ENCODE results near the gene PRDM16.

Gene PRDM16

DNA sequence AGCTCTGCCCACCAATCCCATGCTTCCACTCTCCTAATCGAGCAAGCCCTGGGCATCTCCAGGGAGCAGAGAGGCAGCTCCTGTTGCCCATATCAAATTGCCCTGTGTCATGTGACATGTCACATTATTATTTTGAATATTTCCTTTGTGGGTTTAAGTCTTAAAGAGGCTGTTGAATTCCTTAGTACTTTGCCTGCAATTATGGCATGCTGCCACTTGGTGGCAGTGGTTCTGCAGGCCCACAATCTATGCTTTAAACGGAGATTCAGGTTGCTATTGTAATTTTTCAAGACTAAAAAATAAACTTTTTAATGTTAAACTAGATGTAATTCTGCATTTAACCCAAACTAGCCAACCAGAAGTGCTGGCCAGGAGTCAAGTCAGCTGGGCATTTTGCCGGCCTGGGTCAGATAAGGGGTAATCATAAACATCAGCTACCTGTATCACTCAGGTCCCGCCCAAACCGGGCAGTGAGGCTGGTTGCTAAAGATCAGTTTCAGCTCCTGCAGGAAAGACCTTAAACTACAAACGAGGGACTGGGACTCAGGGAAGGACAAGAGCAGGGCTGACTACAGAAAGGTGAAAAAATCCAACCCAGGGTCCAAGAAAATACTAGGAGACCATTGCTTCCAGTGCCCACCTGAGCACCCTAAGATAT is 348.2 kb downstream of the PRDM16 start:
- no peak for DNase-seq (ENCODE audit: low read depth)

DNA sequence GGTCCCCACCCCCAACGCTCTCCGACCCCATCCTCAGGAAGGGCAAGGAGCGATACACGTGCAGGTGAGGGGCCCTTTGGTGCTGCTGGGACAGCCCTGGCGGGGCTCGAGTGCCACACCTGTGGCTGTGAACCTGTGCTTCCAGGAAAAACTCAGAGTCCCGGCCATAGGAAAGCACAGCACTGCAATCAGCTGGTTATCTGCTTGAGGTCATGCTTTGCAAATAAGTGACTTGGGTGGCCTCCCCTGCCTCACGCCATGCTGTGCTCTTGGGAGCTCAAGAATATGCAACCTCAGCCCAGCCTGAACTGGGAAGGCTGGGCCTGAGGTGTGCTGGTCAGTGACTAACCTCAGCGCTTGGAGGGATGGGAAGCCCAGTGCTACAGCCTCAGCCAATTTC is 348.9 kb downstream of the PRDM16 start:
- DNase-seq (ENCODE audit: low read depth), result no peak

DNA sequence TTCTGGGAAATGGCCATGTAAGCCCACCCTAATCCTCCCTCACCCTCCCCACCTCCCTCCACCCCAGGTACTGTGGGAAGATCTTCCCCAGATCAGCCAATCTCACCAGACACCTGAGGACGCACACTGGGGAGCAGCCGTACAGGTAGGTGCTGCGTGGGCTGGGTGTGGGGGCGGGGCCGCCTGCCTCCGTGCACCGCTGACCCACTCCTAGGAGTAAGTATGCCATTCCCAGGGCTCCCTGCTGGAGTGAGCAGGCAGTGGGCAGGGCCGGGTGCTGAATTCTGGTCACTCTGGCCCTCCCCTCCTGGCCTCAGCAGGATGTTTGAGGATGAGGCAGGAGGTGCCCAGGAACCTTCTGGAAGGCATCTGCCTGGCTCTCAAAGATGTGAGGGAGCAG is 349.6 kb downstream of the PRDM16 start:
- no peak for DNase-seq (ENCODE audit: low read depth)

DNA sequence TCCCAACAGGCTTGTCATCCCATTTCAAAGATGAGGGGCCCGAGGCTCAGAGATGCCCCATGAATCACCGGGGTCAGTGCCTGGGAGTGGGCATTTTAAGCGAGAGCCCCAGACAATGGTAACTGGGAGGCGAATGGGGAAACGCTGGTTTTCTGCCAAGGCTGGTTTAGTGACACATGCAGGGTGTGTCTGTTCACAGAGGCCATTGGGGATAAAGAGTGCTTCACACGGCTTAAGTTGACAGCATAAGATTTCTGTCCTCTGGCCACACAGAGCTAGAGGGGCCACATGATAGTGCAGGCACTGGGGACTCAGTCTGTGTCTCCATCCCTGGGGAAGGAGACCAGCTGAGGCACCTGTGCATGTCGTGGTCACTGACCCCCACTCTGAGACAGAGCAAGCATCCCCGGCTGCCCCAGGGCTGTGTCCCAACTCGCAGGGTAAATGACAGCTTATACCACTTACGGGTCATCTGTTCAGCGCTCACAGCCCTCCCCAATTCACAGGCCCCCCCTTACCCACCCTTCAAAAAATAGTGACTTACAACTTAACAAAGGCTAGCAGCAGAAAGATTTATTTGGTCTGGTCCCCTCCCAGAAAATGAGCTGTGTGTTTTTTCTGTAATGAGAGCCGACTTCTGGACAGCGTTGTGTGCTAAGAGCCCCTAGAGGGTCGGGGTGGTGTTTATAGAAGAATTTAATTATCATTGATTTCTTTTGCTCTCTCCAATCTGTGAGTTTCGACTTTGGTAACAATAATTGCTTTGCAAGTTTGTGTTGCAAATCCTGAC is 350.6 kb downstream of the PRDM16 start:
- no peak for DNase-seq (ENCODE audit: low read depth)

DNA sequence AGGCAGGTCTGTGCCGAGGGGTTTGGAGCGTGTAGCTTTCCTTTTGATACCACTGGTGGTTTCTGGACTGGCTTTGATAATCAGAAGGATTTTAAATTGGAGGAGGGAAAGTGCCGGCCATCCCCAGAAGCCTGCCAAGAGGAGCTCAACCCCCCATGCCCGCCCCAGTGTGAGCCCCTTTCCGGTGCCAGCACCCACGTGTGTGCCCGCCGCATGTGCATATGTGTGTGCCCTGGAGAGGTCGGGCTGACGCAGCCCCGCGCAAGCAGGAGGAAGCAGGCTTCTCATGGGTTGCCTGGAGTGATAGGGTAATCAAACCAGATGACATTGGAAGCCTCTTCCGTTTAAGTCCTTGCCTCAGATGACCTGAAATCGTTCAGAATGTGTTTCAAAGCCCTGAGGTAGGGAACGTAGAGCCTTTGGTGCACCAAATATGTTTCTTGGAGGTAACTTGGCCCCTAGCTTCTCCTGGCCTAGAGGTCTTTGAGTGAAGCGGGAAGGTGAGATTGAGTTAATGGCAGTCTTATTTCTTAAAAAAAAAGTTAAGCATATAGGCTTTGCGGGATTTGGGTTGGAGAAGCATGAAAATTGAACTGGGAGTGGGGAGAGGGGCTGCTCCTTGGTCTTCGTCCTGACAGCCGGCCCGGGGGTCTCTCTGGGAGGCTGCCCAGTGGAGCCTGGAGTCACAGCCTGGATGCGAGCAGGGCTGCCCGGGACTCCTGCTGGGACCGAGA is 351.4 kb downstream of the PRDM16 start:
- DNase-seq (ENCODE audit: low read depth), result no peak

DNA sequence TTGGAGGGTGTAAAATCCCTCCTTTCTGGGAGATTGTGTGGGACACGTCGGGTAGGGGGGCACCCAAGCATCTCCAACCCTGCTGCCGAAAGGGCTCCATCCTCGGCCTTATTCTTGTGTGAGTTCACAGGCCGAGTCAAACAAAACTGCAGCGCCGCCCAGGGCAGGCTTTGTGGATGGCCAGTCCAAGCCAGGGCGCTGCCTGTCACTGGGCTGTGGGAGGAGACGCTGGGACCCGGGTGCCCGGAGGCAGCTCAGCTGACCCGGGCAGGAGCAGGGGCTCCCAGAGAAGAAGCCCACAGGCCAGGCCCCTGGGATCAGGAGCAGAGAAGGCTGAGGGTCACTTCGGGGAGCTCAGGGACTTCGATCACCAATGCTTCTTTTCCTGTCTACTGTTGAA is 353.6 kb downstream of the PRDM16 start:
- DNase-seq (ENCODE audit: low read depth), result no peak

DNA sequence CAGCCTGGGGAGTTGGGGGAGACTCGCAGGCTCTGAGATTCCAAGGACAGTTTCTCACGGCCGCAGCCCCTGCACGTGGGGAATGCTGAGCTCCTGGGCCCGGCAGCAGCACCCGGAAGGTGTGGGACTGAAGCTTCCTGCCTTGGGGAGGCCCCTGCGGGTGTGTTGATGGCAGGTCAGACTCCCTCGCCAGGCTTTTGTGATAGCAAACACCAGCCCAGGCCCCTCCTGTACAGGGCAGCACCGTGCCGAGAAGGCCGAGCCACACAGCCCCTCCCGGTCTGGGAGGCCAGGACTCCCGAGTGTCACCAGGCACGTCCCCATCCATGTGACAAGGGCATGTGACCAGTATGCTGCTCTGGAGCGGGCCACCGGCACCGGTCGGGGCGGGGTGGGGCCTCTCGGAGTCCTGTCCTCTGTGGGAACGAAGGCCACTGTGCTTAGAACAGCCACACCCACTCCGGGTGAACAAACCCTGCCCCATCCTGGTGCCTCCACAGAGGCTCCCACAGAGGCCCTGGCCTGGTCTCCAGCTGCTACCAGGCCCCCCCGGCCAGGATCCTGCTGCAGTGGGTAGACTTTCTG is 354.3 kb downstream of the PRDM16 start:
- no peak for DNase-seq (ENCODE audit: low read depth)

DNA sequence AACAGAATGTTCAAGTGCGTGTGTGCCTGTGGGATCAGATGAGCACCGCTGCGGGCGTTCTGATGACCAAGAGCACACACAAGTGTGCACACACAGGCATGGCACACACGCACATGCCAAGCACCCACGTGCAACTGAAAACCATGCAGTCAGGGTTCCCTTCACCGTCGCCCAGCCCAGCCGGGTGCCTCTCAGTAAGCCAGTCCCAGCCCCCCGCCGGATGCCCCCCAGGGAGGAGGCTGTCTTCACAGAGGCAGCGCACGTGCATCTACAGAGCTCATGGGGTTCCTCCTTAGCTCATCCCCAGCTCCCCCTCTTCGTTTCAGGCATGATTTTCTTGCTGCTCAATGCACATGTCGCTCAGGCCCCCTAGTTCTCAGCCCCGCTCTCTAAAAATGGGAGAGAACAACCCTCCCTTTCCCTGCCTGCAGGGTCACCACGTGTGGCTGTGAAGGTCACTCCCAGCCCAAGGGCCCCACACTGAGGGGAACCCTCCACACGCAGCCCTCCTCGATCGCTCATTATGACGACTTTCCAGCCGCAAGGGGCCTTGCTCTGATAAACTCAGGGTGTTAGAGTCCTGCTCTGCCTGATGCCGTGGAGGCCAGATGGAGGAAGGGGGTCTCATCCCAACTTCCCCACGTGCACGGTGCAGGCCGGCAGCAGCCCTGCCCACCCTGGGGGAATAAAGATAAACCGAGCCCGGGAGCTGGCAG is 355.1 kb downstream of the PRDM16 start:
- no peak for DNase-seq (ENCODE audit: low read depth)

DNA sequence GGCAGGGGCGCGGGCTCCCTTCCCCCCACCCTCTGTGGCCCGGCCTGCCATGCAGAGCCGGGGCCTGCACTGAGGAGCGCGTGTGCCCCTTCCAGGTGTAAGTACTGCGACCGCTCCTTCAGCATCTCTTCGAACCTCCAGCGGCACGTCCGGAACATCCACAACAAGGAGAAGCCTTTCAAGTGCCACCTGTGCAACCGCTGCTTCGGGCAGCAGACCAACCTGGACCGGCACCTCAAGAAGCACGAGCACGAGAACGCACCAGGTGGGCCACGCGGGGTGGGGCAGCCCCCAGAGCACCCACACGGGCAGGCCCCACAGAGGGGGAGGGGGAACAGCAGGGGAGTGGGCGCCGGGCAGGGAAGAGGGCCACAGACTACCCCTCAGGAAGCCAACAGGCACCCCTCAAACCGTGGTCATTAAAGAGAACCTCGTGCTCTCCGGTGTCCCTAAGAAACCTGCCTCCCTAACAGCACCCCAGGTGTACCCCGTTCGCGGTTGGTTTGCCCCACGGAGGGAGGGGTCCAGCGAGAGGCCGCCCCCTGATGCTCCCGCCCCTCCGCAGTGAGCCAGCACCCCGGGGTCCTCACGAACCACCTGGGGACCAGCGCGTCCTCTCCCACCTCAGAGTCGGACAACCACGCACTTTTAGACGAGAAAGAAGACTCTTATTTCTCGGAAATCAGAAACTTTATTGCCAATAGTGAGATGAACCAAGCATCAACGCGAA is 356.6 kb downstream of the PRDM16 start:
- no peak for DNase-seq (ENCODE audit: low read depth)

DNA sequence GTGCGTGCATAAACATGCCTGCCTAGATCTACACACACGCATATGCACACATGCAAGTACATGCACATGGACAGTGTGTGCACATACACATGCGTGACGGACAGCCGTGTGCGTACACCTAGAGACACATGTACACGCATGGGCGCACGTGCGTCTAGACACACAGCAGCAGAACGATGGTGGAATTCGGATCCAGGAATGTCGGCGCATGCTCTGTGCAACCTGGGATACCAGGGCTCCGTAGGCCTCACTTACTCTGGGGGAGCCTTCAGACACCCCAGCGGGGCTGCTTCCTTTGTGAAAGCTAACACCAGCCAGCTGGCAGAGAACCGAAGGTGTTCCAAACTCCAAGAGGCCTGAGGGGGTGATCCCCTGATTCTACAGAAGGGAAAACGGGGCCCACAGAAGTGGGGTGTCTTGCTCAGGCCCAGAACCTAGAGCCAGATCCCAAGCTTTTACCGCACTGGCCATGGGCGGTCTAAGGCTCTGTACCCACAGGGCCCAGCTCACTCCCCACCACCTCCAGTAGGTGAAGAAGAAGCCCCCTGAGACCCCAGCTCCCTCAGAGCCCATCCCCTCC is 358.0 kb downstream of the PRDM16 start:
- DNase-seq (ENCODE audit: low read depth), result no peak

DNA sequence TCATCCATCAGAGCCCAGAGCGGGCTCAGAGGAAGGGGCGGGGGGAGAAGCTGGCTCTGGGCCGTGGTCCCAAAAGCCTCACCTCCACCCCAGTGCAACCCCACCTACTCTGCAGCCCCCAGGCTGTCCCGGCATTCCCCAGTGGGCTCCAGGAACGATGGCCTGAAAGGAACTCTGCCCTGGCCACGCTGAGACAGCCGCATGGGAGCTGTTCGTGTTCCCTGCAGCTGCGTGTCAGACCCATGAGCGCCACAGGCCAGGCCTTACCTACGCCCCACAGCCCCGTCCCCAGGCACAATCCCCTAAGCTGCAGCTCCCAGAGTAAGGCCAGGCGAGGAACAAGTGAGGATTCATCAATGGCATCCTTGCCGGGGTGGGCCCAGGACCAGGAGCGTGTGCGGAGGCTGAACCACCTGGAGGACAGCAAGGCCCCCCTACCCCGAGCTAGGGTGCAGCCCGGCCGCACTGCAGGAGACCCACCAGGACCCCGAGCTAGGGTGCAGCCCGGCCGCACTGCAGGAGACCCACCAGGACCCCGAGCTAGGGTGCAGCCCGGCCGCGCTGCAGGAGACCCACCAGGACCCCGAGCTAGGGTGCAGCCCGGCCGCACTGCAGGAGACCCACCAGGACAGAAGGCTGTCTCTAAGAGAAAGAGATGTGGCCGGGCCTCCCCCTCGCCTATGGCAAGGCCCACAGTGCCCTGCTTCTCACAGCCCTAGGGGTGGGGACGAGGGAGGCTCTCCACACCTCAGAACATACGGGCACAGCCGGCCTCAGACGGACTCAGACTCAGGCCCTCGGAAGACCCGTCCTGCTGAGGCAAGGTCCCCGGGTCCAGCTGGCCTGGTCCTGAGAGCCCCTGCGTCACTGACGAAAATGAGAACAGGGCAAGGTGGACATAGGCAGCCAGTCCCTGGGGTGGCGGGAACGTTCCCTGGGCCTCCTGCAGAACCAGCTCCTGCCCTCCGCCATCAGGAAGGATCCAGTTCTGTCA is 359.0 kb downstream of the PRDM16 start:
- DNase-seq (ENCODE audit: low read depth), result no peak

DNA sequence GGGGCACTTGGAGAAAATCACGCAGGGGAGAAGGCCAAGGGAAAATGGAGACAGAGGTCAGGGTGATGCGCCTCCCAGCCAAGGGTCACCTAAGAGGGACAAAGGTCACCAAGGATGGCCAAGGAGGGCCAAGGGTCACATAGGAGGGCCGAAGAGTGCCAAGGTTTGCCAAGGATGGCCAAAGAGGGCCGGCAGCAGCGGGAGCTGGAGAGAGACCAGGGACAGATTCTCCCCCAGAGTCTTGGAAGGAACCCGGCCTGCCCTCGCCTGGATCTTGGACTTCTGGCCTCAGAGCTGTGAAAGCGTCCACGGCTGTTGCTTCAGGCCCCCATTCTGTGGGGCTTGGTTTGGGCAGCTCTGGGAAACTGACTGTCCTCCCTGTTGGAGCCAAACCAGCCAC is 359.9 kb downstream of the PRDM16 start:
- no peak for DNase-seq (ENCODE audit: low read depth)

DNA sequence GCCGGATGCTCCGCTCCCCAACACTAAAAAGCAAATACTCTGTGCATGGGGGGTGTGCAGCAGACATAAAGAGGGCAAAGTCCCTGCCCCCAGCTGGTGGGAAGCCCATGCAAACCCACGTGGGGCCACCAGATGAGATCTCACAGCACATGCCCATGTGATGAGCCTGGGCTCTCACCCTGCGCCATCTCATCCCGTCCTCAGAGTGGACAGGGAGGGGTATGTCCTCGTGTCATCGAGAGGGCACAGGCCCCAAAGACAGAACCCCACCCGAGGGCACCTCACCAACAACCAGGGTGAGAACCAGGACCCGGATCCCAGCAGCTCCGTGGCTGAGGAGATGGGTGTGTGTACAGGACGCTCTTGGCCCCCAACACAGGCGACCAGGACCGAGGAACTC is 360.3 kb downstream of the PRDM16 start:
- DNase-seq (ENCODE audit: low read depth), result no peak

DNA sequence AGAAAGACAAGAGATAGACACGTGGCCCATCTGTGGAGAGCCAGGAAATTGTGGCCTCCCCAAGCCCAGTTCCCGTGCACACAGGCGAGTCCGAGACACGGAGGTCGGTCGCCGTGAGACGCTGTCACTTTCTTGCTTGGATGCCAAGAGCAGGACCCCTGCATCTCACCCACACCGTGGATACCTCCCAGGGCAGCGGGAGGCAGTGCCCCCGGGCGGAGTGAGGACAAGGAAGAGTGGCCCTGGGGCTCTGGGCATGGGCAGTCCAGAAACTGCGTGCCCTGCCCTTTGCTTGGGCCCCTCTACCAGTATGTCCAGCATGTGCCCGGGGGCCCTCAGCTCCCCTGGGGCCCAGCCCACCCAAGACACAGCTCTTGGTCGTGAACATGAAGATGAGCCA is 360.8 kb downstream of the PRDM16 start:
- DNase-seq (ENCODE audit: low read depth), result no peak

DNA sequence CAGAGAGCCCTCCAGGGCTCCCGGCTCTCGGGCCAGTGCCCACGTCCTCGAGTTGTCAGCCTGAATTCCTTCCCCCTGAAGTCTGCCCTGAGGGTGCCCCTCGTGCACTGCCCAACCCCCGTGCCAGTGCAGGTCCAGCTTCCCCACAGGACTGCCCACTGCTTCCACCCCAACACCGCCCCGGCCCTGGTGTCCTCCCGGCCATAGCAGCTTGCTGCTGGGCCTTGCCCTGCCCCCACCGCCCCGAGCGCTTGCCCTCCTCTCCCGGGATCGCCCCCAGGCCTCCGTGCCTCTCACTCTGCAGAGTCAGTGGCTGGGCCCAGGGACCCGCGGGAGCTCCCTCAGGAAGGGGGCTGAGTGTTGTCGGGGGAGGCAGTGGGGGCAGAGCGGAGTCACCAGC is 361.4 kb downstream of the PRDM16 start:
- no peak for DNase-seq (ENCODE audit: low read depth)

DNA sequence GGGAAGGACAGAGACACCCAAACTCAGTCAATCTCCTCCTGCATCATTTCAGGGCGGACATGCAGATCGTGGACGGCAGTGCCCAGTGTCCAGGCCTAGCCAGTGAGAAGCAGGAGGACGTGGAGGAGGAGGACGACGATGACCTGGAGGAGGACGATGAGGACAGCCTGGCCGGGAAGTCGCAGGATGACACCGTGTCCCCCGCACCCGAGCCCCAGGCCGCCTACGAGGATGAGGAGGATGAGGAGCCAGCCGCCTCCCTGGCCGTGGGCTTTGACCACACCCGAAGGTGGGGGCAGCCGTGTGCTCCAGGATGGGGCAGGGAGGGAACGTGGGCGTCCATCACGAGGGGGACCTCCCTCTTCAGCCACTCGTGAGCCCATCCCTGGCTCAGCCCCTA is 361.8 kb downstream of the PRDM16 start:
- DNase-seq (ENCODE audit: low read depth), result no peak

DNA sequence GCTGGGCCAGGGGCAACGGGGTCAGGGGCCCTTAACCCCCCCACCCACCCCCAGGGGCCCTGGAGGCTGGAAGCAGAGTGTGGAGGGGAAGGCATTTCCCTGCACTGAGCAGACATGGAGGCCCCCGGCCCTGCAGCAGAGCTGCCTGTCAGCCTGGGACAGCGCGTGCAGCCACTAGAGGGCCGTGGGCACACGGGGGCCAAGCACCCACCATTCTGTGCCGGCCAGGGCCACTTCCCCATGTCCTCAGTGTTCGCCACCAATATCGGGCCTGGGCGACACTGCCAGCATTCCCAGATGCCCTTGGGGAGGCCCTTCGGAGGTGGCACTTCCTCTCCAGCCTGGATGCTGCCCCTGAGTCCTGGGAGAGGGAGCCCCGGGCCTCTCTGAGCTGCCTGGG is 362.3 kb downstream of the PRDM16 start:
- DNase-seq (ENCODE audit: low read depth), result no peak

DNA sequence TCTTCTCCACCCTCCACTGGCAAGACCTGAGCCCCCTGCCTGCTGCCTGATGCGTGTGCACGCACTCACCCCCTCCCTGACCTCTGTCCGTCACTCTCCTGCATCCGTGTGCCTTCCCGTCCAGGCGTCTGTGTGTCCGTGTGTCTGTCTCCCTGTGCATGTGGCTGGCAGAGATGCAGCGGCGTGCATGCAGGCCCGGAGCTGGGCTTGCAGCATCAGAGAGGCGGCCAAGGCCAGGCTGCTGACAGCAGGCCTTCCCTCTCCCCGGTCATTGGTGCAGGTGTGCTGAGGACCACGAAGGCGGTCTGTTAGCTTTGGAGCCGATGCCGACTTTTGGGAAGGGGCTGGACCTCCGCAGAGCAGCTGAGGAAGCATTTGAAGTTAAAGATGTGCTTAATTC is 362.7 kb downstream of the PRDM16 start:
- no peak for DNase-seq (ENCODE audit: low read depth)

DNA sequence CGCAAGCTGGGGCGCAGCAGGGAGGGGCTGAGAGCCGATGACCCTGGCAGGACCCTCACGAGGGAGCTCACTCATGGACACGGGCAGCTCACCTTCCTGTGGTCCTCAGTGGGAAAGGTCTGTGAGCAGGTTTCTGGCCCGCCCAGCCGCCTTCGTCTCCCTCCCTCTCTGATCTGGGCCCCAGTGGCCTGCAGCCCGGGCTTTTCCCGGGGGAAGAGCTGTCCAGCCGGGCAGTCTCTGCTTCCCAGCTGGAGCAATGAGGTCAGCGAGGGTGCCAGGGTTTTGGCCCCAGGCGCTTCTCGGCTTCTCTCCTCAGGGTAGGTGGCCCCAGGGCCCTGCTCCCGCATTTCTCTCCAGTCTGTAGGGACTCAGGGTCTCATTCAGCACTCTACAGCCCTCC is 363.3 kb downstream of the PRDM16 start:
- no peak for DNase-seq (ENCODE audit: low read depth)

DNA sequence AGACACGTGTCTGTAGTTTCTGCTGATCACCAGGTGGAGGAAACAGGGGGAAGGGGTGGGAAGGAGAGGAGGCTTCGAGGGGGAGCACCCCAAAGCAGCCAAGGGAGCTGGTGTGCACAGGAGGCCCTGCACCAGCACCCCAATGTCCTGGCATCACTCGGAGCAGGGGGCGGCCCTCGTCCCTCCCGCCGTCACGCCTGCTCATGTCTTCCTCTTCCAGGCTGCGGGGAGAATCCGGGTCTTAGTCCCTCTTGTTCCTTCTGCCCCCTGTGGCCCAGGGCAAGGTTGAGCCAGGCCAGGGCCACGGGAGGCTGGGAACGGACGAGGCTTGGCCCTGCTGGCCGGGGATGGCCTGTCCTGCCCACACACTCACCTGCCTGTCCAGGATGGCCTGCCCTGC is 364.1 kb downstream of the PRDM16 start:
- DNase-seq (ENCODE audit: low read depth), result no peak

All from fibroblast of the conjunctiva (primary cell).